Raji (cell line): ENCODE measurements around the gene RPLP1.

Source experiments
- POLR2A ChIP-seq: IDR thresholded peaks from 2 replicates; pipeline ENCODE4 v1.6.1; 2011; ENCODE audit warnings: low read depth, low read length, control low read depth; ENCODE audit not compliant: insufficient read depth

RPLP1 gene

GRCh38 chr15:69475769-69476358, 23.2 kb downstream of the RPLP1 start:
- no peak for TF ChIP-seq POLR2A

DNA sequence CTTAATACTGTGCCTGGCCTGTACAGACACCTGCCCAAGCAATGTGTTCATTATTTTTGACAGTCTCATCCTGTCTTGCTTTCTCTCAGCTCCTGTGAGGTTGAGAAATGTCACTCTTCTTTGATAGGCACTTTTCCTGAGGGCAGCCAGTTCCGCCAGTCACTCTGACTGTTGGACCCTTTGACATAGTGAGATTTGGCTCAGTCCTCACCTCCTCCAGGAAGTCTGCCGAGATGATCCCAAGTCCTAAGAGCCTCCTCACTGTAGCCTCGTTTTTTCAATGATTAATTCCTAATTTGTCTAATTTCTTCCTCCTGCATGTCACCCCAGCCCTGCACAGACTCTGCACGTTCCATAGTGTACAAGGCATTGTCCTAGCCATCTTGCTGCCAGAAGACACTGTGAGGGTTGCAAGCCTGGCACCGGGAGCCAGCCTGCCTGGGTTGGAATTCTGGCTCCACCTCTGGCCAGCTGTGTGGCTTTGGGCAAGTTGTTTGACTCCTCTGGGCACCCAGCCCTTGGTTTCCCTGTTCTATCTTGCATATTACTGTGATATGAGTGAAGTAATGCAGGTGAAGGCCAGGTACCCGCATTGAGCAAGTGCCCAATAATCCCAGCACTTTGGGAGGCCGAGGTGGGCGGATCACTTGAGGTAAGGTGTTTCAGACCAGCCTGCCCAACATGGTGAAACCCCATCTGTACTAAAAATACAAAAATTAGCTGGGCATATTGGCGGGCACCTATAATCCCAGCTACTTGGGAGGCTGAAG, 24.3 kb downstream of the RPLP1 start:
- TF ChIP-seq POLR2A = no peak

DNA sequence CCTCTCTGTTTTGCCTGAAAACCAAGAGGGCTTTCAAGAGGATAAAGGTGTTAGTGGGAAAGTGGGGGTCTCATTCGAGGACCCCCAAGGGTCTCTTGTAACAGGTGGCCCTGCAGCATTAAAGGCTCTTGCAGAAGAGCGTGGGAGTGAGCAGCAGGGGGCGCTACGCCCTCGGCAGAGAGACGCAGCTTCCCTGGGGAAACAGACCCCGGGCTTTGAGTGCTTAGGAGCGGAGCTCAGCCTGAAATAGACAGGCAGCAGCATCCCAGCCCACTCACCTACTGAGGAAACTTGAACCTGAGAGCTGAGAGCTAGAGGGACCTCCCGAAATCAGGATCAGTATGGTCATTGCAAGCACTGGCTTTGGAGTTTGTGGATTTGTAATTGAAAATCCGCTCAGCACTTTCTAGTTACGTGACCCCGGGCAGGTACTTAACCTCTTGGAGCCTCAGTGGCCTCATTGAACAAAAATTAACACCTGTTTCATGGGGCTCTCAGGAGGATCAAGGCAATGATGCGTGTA, 25.7 kb downstream of the RPLP1 start:
- TF ChIP-seq POLR2A = no peak

GRCh38 chr15:69479081-69479480, 26.5 kb downstream of the RPLP1 start:
- TF ChIP-seq POLR2A = no peak

GRCh38 chr15:69479971-69480370, 27.4 kb downstream of the RPLP1 start:
- no peak for TF ChIP-seq POLR2A

DNA sequence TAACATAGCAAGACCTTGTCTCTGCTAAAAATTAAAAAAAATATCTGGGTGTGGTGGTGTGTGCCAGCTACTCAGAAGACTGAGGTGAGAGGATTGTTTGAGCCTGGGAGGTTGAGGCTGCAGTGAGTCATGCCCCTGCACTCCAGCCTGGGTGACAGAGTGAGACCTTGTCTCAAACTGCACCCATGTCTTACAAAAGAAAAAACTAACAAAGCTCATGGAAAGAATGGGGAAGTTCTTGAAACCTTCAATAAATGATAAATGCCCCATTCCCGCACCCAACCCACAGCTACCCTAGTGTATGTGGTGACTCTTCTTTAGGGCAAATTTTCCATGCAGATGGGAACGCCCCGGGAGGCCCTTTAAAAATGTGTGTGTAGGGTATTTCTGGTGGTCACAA, 28.3 kb downstream of the RPLP1 start:
- TF ChIP-seq POLR2A = no peak

- no peak for TF ChIP-seq POLR2A
Measured at GRCh38 chr15:69482686-69483256, 30.2 kb downstream of the RPLP1 start.

DNA sequence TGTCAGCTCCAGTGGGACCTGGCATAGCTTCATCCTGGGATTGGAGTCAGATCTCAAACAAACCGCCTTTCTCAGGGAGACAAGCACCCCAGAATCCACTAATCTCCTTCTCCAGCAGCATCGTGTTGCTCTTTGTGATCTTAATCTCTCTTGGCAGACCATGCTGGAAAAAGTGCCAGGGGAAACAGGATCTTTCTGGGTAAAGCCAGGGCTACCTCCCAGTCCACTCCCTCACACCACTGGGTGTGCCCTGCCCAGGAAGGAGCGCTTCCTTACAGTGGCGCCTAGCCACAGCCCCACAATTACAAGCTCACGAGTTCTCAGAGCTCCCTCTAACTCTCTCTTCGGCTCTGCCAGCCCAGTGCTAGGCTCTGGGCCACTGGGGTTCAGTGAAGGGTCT, 32.2 kb downstream of the RPLP1 start:
- no peak for TF ChIP-seq POLR2A

- TF ChIP-seq POLR2A = no peak
Measured at GRCh38 chr15:69486481-69487110, 34.0 kb downstream of the RPLP1 start.

DNA sequence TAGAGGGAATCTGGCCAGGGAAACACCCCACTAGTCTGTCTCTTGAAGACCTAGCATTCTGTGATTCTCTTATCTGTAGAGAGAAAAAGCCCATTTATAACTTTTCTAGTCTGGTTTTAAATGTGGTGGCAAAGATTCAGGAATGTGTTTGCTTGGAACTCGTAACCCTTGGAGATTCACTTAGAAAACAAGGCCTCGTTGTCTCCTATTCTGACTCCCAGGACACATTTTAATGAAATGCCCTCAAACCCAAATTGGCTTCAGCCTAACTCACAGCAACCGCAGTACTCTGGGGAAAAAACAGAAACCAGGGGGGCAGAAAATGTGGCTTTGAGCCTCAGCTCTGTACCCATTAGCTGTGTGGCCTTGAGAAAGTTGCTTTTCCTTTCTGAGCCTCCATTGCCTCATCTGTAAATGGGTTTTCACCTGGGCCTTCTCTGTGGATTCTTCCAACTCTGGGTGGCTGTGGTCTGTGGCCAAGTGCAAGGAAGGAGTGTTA, 36.5 kb downstream of the RPLP1 start:
- no peak for TF ChIP-seq POLR2A

DNA sequence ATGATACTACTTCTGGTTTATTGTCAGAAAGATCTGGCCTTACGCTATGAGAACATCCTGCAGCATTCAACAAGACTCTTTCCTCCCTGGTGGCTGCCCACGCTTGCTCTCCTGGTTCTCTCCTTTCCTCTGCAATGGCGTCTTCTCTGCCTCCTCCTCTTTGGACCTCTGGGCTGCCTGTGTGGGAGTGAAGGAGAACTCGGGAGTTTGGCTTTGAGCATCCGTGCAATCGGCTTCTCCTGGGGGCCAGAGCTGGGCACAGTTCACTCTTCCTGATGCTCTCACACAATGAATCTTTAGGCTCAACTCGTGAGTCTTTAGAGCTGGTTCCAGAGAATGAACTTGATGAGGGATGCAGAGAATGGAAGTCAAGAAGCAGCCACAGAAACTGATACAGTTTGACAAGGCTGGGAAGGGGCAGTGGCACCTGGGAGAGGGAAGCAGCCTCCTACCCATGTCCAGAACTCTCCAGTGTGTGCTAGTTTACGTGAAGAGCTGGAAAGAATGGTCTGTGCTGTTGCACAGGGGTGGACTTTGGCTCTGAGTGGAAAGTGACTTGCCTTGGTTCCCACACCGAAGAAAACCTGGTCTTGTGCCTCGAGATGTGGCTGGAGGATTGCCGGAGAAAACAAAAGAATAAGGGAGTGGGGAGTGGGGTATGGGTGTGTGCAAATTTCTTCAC, 37.9 kb downstream of the RPLP1 start:
- no peak for TF ChIP-seq POLR2A

DNA sequence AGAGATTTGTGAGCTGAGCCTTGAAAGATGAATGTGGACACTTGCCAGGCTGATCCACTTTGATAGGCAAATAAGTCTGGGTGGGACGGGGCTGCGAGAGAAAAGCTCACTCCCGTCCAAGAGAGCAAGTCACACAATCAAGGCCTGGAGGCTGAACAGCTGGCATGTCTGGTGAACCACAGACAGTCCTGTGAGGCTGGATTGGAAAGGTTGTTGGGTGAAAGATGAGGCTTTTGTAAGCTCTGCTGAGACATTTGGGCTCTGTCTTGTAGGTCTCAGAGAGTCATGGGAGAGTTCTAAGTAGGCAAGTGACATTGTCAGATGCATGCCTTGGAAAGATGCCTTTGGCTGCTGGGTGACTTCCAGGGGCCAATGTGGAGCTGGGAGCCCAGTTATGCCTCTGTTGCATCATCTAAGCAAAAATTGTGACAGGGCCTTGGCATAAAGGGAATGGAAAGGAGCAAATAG, 38.5 kb downstream of the RPLP1 start:
- TF ChIP-seq POLR2A = no peak

GRCh38 chr15:69493406-69493805, 40.8 kb downstream of the RPLP1 start:
- no peak for TF ChIP-seq POLR2A

DNA sequence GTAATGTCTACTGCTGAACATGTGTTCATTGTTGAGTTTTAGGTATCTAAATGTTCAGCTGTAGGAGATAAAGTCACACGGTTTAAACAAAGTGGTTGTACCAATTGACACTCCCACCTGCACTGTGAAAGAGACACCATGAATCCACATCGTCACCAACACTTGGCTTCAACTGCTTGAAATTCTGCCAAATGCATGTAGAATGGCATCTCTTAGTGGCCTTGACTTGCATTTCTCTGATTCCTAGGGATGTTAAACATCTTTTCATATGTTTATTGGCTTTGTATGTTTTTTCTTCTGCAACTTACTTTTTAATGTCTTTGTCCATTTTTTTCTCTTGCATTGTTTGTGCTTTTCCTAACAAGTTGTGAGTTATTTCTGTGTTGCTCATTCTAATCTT, 43.4 kb downstream of the RPLP1 start:
- TF ChIP-seq POLR2A = no peak

GRCh38 chr15:69497076-69497475, 44.5 kb downstream of the RPLP1 start:
- no peak for TF ChIP-seq POLR2A
